ENCODE measurements around the gene PTCD3.

DNA sequence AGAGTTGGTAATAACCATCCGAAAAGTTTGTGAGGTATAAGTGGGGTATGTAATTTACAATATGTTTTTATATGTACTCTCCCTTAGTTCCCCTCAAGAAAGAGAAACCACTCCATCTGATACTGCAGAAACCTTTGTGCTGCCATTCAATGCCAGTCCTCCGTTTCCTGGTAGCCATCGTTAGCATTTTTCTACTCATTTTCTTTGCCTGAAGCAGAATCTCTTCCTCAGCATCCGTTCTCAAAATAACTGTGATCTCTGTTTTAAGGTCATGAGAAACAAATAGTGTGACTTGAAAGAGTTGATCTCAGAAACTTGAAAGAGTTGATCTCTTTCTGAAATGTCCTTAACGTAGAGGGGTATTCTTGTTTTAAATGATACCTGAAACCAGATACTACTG lies 996 bp downstream of the PTCD3 start:
- TF ChIP-seq, protein P1, sequence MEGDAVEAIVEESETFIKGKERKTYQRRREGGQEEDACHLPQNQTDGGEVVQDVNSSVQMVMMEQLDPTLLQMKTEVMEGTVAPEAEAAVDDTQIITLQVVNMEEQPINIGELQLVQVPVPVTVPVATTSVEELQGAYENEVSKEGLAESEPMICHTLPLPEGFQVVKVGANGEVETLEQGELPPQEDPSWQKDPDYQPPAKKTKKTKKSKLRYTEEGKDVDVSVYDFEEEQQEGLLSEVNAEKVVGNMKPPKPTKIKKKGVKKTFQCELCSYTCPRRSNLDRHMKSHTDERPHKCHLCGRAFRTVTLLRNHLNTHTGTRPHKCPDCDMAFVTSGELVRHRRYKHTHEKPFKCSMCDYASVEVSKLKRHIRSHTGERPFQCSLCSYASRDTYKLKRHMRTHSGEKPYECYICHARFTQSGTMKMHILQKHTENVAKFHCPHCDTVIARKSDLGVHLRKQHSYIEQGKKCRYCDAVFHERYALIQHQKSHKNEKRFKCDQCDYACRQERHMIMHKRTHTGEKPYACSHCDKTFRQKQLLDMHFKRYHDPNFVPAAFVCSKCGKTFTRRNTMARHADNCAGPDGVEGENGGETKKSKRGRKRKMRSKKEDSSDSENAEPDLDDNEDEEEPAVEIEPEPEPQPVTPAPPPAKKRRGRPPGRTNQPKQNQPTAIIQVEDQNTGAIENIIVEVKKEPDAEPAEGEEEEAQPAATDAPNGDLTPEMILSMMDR (IDR thresholded peaks at IDR 0.05; ENCODE audit: poor library complexity, severe bottlenecking): no peak
- TF ChIP-seq, protein P2, sequence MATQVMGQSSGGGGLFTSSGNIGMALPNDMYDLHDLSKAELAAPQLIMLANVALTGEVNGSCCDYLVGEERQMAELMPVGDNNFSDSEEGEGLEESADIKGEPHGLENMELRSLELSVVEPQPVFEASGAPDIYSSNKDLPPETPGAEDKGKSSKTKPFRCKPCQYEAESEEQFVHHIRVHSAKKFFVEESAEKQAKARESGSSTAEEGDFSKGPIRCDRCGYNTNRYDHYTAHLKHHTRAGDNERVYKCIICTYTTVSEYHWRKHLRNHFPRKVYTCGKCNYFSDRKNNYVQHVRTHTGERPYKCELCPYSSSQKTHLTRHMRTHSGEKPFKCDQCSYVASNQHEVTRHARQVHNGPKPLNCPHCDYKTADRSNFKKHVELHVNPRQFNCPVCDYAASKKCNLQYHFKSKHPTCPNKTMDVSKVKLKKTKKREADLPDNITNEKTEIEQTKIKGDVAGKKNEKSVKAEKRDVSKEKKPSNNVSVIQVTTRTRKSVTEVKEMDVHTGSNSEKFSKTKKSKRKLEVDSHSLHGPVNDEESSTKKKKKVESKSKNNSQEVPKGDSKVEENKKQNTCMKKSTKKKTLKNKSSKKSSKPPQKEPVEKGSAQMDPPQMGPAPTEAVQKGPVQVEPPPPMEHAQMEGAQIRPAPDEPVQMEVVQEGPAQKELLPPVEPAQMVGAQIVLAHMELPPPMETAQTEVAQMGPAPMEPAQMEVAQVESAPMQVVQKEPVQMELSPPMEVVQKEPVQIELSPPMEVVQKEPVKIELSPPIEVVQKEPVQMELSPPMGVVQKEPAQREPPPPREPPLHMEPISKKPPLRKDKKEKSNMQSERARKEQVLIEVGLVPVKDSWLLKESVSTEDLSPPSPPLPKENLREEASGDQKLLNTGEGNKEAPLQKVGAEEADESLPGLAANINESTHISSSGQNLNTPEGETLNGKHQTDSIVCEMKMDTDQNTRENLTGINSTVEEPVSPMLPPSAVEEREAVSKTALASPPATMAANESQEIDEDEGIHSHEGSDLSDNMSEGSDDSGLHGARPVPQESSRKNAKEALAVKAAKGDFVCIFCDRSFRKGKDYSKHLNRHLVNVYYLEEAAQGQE (IDR thresholded peaks at IDR 0.05; ENCODE audit: borderline replicate concordance): no peak
- TF ChIP-seq EP300 (conservative IDR thresholded peaks at IDR 0.05; ENCODE audit: poor library complexity, severe bottlenecking) (no peak), RAD21 (conservative IDR thresholded peaks at IDR 0.05) (no peak), EZH2 (IDR thresholded peaks at IDR 0.05; ENCODE audit: borderline replicate concordance, insufficient read depth, low read length, poor library complexity, severe bottlenecking) (no peak), POLR2AphosphoS5 (IDR thresholded peaks at IDR 0.05) (no peak), MXI1 (conservative IDR thresholded peaks at IDR 0.05; ENCODE audit: poor library complexity, severe bottlenecking) (no peak), SMC3 (conservative IDR thresholded peaks at IDR 0.05; ENCODE audit: poor library complexity) (no peak)
